K562 (cell line): ENCODE results near the gene C6orf47. TPM values are rescaled to one million over a fixed set of nuclear protein-coding genes. Genes with fewer than 3 reads are reported as not detected.
A peak's percentile ranks its signal among the peaks of the same experiment; 100 is the strongest.

Source experiments
- AFF1 ChIP-seq, 2 experiments: fragments of 450-650 bp; IDR thresholded peaks; 2 replicates each; pipeline ENCODE4 v1.6.1; 2018; ENCODE audit warnings: mild to moderate bottlenecking in 2 of 2, low read depth in 1 of 2; ENCODE audit not compliant: partially characterized antibody in 2 of 2
- ATF6 ChIP-seq: sonication (generic); formaldehyde crosslinking; IDR thresholded peaks from 2 replicates; pipeline ENCODE4 v1.4.0; 2020; ENCODE audit warnings: mild to moderate bottlenecking, missing genetic modification reagents
- BRD4 ChIP-seq: fragments of 200-600 bp; sonication (generic); IDR thresholded peaks from 2 replicates; pipeline ENCODE4 v1.6.1; 2017; ENCODE audit warnings: inconsistent platforms
- CBX3 ChIP-seq, 2 experiments: IDR thresholded peaks; 1 replicate in 1 of 2; 2 replicates in 1 of 2; pipeline ENCODE4 v1.6.1; 2012; ENCODE audit warnings: inconsistent platforms in 2 of 2, low read length in 2 of 2, borderline replicate concordance in 1 of 2, control low read depth in 1 of 2
- CBX8 ChIP-seq: fragments of 200-600 bp; sonication (generic); IDR thresholded peaks from 2 replicates; pipeline ENCODE4 v1.6.1; 2012; ENCODE audit warnings: borderline replicate concordance, mixed run types, low read depth, mild to moderate bottlenecking, moderate library complexity, mixed read lengths, low read length, control low read depth, inconsistent platforms; ENCODE audit not compliant: poor library complexity, severe bottlenecking; ENCODE audit errors: extremely low read depth
- CCNT2 ChIP-seq: IDR thresholded peaks from 2 replicates; pipeline ENCODE4 v1.6.1; 2011; ENCODE audit warnings: borderline replicate concordance, low read depth, mild to moderate bottlenecking, moderate library complexity, mixed read lengths, low read length; ENCODE audit not compliant: insufficient read length; ENCODE audit errors: extremely low read depth
- DNMT1 ChIP-seq: fragments of 450-650 bp; IDR thresholded peaks from 2 replicates; pipeline ENCODE4 v1.6.1; 2016; ENCODE audit warnings: antibody characterized with exemption, mild to moderate bottlenecking
- HDAC6 ChIP-seq: IDR thresholded peaks from 2 replicates; pipeline ENCODE4 v1.6.1; 2012; ENCODE audit warnings: low read depth, mild to moderate bottlenecking, control low read depth, inconsistent platforms, low read length, moderate library complexity
- HIVEP1 ChIP-seq: fragments of 250-450 bp; sonication (Bioruptor Pico); IDR thresholded peaks from 2 replicates; pipeline ENCODE4 v1.4.0; 2020; ENCODE audit warnings: mild to moderate bottlenecking
- HNRNPLL ChIP-seq: fragments of 200-400 bp; formaldehyde crosslinking; IDR thresholded peaks from 2 replicates; pipeline ENCODE4 v1.6.1; 2017; ENCODE audit warnings: low read length, low read depth, mild to moderate bottlenecking; ENCODE audit not compliant: poor library complexity, severe bottlenecking
- KLF10 ChIP-seq: fragments of 250-450 bp; sonication (Bioruptor Pico); IDR thresholded peaks from 2 replicates; pipeline ENCODE4 v1.6.1; 2021; ENCODE audit warnings: matching md5 sums
- MECOM ChIP-seq: fragments of 250-450 bp; sonication (Bioruptor Pico); IDR thresholded peaks from 2 replicates; pipeline ENCODE4 v1.8.0; 2022; ENCODE audit warnings: inconsistent platforms
- NFE2 ChIP-seq: IDR thresholded peaks from 2 replicates; pipeline ENCODE4 v1.6.1; 2014; ENCODE audit warnings: antibody characterized with exemption, low read depth
- SETDB1 ChIP-seq: IDR thresholded peaks from one replicate; pipeline ENCODE4 v1.6.1; 2012; ENCODE audit warnings: low read length, control low read depth, inconsistent platforms
- SIN3B ChIP-seq: fragments of 450-650 bp; IDR thresholded peaks from 2 replicates; pipeline ENCODE4 v1.6.1; 2017; ENCODE audit warnings: low read depth, mild to moderate bottlenecking, moderate library complexity
- SIX5 ChIP-seq, 2 experiments: IDR thresholded peaks; 2 replicates each; pipeline ENCODE4 v1.6.1; 2011; ENCODE audit warnings: low read length in 2 of 2, borderline replicate concordance in 1 of 2, low read depth in 1 of 2, mild to moderate bottlenecking in 1 of 2, moderate library complexity in 1 of 2; ENCODE audit not compliant: insufficient read depth in 1 of 2
- ZFP91 ChIP-seq: sonication (generic); formaldehyde crosslinking; IDR thresholded peaks from 2 replicates; pipeline ENCODE4 v1.8.0; 2022; ENCODE audit warnings: mild to moderate bottlenecking, missing genetic modification reagents
- ZNF511 ChIP-seq: sonication (generic); formaldehyde crosslinking; IDR thresholded peaks from 2 replicates; pipeline ENCODE4 v1.8.0; 2022; ENCODE audit warnings: mild to moderate bottlenecking, missing genetic modification reagents
- ZNF668 ChIP-seq: fragments of 250-450 bp; sonication (Bioruptor Pico); IDR thresholded peaks from 2 replicates; pipeline ENCODE4 v1.8.0; 2022; ENCODE audit warnings: mild to moderate bottlenecking, inconsistent platforms
- polyA plus RNA-seq, 8 experiments: library from polyadenylated mRNA; depleted of rRNA in 4 of 8; stranded (reverse) in 5 of 8; unstranded in 3 of 8; fragments of >200 nt; fragmentation: Nextera tagmentation in 2 of 8; fragmentation: Illumina TruSeq in 1 of 8; extraction: Ambion mirVana in 2 of 8; extraction: Trizol in 1 of 8; gene quantifications; 2 replicates each; pipeline versions ENCODE4 v1.2.1 to v1.2.3, GENCODE V29; 2011 to 2014; ENCODE audit warnings: inconsistent platforms in 1 of 8, missing spikeins in 1 of 8
- total RNA-seq, 7 experiments: library from RNA; depleted of rRNA in 6 of 7; stranded (reverse); fragments of >200 nt in 6 of 7; fragmentation: Illumina TruSeq in 2 of 7; extraction: Trizol in 2 of 7; gene quantifications; 2 replicates each; pipeline versions ENCODE4 v1.2.1 to v1.2.3, GENCODE V29; 2011 to 2021; ENCODE audit warnings: low replicate concordance in 1 of 7

C6orf47 gene
- total and polyA plus RNA-seq, 9 of the 15 experiments (the other 6 are each of a cell fraction or from before 2014, with no cell fraction given), result 0.14 to 43.8 (median 27.0) TPM

GRCh38 chr6:31664790-31665500, 4.4 kb upstream of the C6orf47 start, which contains the start of gene GPANK1 (continued):
- peak; percentile 87 for TF ChIP-seq ZFP91 (CRISPR knock-in tag)
- TF ChIP-seq MECOM (CRISPR knock-in tag), result peak; percentile 65; the same call in 1 of the 2 replicates
- peak; percentile 42 to 81 for TF ChIP-seq AFF1 (IDR thresholded peaks at IDR 0.05; ENCODE audit: low read depth in 1 of 2, partially characterized antibody in 2 of 2)
- TF ChIP-seq CBX3 (IDR thresholded peaks at IDR 0.05; ENCODE audit: borderline replicate concordance in 1 of 2, low read length in 2 of 2), result no peak; a peak in 1 of 3 replicates
- peak; percentile 98 for TF ChIP-seq ATF6
- TF ChIP-seq DNMT1, result no peak
- TF ChIP-seq ZNF668 (CRISPR knock-in tag), result peak; percentile 83; the same call in 1 of the 2 replicates
- TF ChIP-seq SIN3B, result no peak
- TF ChIP-seq NFE2, result peak; percentile 57
- TF ChIP-seq HIVEP1, result 0 out of 2 replicates have a peak, but pooled peaks have one; percentile 82
- TF ChIP-seq SIX5 (IDR thresholded peaks at IDR 0.05; ENCODE audit: borderline replicate concordance in 1 of 2, insufficient read depth in 1 of 2, low read depth in 1 of 2, low read length in 2 of 2), result peak in 1 of 2 experiments; percentile 3; a peak in 1 of 4 replicates
- TF ChIP-seq HNRNPLL, result peak; percentile 56
- no peak for TF ChIP-seq CCNT2
- no peak for TF ChIP-seq CBX8
- TF ChIP-seq SETDB1, result no peak
- peak; percentile 98 for TF ChIP-seq BRD4
- TF ChIP-seq ZNF511, result peak; percentile 95
- no peak for TF ChIP-seq HDAC6
- no peak; the same call in 1 of the 2 replicates for TF ChIP-seq KLF10 (CRISPR knock-in tag)
